Measurements from ENCODE around the gene PCSK2. TPM values are rescaled to one million over a fixed set of nuclear protein-coding genes. Genes with fewer than 3 reads are reported as not detected.

The PCSK2 gene
- total RNA-seq, 4 donors from 2014 or later: 0.64 to 4.1 (median 1.4) TPM; not detected in 1

DNA sequence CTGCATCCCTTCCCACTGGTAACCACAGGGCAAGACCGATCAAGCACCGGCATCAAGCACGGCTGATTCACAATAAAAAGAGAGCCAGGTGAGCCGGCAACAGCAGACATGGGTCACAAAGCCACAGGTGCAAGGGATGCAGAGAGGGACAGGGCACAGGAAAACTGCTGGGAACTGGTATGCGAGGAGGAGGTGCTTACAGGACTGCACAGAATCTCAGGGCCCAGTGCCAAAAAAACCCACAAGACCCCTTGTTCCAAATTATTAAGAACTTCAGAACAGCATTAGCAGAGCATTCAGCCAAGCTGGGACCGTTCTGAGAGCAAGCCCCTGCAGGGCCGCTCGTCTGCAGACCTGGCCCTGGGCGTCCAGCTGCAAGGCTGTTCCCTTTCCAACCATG lies 269.0 kb downstream of the PCSK2 start:
- intact Hi-C loops (cut with DNase I; ENCODE audit: low total_unique reads): no loop called here
- Histone ChIP-seq H3K27me3 (no peaks in the 10 kb centered on the region), H3K4me3 (no peak overlapping the region), H3K36me3 (no peaks in the 10 kb centered on the region), H3K9me3 (no peaks in the 10 kb centered on the region), H3K27ac (no peak overlapping the region), H3K4me1 (peaks cover 0 to 6% (median 0%) of the 10 kb centered on the region in 4 donors)
- in situ Hi-C loops (cut with MboI; ENCODE audit: low pct_ligation_motif_present in 1 of 4, low pct_unique_long_range_greater_than_20kb in 1 of 4, low sequenced_read_pairs in 3 of 4): no loop called here
- no peak for DNase-seq
- WGBS, 2 donors (ENCODE audit: low coverage in 1 of 2): 91% methylated on average over 9 of the region's 9 CpGs; no CpG with 5 or more reads in 1 of the 2 donors
- no peak for TF ChIP-seq EP300 (IDR thresholded peaks at IDR 0.05; ENCODE audit: low read depth)

DNA sequence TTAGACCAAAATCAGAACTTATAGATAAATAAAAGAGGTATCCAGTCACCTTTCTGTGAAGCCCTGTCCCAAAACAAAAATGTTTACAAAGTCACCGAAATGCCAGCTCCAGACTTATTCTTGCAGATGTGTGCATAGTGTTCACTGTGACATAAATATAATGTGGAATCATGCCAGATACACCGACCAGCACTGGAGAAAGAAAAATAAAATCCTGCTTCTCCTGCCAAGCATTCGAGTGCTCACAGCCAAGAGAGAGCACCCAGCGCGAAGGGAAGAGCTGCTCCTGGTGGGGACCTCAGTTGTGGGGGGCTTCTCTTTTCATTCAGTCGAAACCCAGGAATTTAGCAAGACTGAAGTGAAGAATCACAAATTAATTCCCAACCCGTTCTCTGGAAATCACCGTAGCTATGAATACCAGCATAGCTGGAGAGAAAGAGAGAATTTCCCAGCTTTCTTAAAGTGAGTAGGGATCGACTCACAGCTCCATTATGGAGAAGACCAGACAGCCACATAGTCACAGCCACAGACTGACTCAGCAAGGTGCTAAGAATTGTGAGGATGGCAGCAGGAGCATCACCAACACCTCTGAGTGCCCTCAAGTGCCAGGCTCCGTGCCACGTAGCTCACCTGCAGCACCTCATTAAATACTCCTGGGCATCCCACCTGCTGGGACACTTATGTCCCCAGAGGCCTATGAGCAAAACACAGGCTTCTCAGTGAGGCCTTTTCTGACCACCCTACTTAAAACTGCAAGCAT lies 271.2 kb downstream of the PCSK2 start:
- DNase-seq: no peak
- intact Hi-C loops (cut with DNase I; ENCODE audit: low total_unique reads): no loop called here
- Histone ChIP-seq H3K36me3 (no peaks in the 10 kb centered on the region), H3K9me3 (no peaks in the 10 kb centered on the region), H3K4me1 (peaks cover 0 to 6% (median 0%) of the 10 kb centered on the region in 4 donors), H3K27ac (no peak overlapping the region), H3K27me3 (no peaks in the 10 kb centered on the region), H3K4me3 (no peak overlapping the region)
- TF ChIP-seq, protein P1, sequence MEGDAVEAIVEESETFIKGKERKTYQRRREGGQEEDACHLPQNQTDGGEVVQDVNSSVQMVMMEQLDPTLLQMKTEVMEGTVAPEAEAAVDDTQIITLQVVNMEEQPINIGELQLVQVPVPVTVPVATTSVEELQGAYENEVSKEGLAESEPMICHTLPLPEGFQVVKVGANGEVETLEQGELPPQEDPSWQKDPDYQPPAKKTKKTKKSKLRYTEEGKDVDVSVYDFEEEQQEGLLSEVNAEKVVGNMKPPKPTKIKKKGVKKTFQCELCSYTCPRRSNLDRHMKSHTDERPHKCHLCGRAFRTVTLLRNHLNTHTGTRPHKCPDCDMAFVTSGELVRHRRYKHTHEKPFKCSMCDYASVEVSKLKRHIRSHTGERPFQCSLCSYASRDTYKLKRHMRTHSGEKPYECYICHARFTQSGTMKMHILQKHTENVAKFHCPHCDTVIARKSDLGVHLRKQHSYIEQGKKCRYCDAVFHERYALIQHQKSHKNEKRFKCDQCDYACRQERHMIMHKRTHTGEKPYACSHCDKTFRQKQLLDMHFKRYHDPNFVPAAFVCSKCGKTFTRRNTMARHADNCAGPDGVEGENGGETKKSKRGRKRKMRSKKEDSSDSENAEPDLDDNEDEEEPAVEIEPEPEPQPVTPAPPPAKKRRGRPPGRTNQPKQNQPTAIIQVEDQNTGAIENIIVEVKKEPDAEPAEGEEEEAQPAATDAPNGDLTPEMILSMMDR (IDR thresholded peaks at IDR 0.05): no peak
- TF ChIP-seq POLR2AphosphoS5 (IDR thresholded peaks at IDR 0.05) (no peak), POLR2A (IDR thresholded peaks at IDR 0.05) (no peak)
- in situ Hi-C loops (cut with MboI; ENCODE audit: low pct_ligation_motif_present in 1 of 4, low pct_unique_long_range_greater_than_20kb in 1 of 4, low sequenced_read_pairs in 3 of 4): no loop called here
- WGBS, 2 donors (ENCODE audit: low coverage in 1 of 2): 47 to 57% methylated on average over 4 to 11 of the region's 11 CpGs

DNA sequence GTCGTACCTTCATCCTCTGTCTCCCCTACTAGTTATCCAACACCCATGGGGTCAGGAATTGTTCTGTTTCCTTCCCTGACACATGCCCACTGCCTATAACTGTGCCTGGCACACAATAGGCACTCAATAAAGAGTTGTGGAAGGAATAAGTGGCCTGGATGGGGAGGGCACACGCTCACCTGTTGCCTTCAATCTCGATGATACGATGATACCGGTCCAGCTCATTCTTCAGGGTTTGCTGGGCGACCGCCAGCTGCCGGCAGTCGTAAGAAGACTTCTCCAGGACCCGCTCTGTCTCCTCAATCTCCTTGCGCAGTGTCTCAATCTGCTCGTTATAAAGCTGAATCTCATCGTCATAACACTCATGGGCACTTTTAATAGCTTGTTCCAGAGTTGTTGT lies 271.8 kb downstream of the PCSK2 start:
- Histone ChIP-seq H3K27ac (no peak overlapping the region), H3K36me3 (no peaks in the 10 kb centered on the region), H3K4me3 (no peak overlapping the region), H3K4me1 (peaks cover 0 to 6% (median 0%) of the 10 kb centered on the region in 4 donors), H3K27me3 (no peaks in the 10 kb centered on the region), H3K9me3 (no peaks in the 10 kb centered on the region)
- no peak for TF ChIP-seq POLR2AphosphoS5 (IDR thresholded peaks at IDR 0.05)
- TF ChIP-seq, protein P1 (IDR thresholded peaks at IDR 0.05): no peak
- TF ChIP-seq POLR2A (IDR thresholded peaks at IDR 0.05): no peak
- no peak for TF ChIP-seq EP300 (IDR thresholded peaks at IDR 0.05; ENCODE audit: low read depth)
- 90 to 93% methylated on average over 2 to 13 of the region's 13 CpGs for WGBS, 2 donors (ENCODE audit: low coverage in 1 of 2)
- intact Hi-C loops (cut with DNase I; ENCODE audit: low total_unique reads): no loop called here
- DNase-seq: no peak
- in situ Hi-C loops (cut with MboI; ENCODE audit: low pct_ligation_motif_present in 1 of 4, low pct_unique_long_range_greater_than_20kb in 1 of 4, low sequenced_read_pairs in 3 of 4): no loop called here

DNA sequence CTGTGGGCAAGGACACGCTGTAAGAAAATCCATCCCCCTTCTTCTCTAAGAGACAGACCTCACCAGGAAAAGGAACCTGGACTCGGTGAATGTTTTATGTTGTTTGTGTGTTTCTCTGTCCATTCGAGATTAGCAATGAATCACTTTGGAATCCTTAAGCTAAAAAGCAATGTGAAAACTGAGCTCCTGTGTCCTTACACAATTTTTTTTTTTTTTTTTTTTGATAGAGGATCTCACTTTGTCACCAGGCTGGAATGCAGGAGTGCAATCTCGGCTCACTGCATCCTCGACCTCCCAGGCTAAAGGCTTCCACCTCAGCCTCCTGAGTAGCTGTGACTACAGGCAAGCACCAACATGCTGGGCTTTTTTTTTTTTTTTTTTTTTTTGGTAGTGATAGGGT lies 272.2 kb downstream of the PCSK2 start:
- no peak for TF ChIP-seq POLR2AphosphoS5 (IDR thresholded peaks at IDR 0.05)
- TF ChIP-seq, protein P1 (IDR thresholded peaks at IDR 0.05): no peak
- no peak for TF ChIP-seq POLR2A (IDR thresholded peaks at IDR 0.05)
- TF ChIP-seq EP300 (IDR thresholded peaks at IDR 0.05; ENCODE audit: low read depth): no peak
- 67 to 87% methylated on average over 4 to 5 of the region's 5 CpGs for WGBS, 2 donors (ENCODE audit: low coverage in 1 of 2)
- intact Hi-C loops (cut with DNase I; ENCODE audit: low total_unique reads): no loop called here
- no peak overlapping the region for H3K4me3 ChIP-seq
- H3K4me1 ChIP-seq: peaks cover 0 to 6% (median 0%) of the 10 kb centered on the region in 4 donors
- in situ Hi-C loops (cut with MboI; ENCODE audit: low pct_ligation_motif_present in 1 of 4, low pct_unique_long_range_greater_than_20kb in 1 of 4, low sequenced_read_pairs in 3 of 4): no loop called here
- H3K27ac ChIP-seq: no peak overlapping the region
- no peaks in the 10 kb centered on the region for H3K9me3 ChIP-seq
- H3K36me3 ChIP-seq: no peaks in the 10 kb centered on the region
- DNase-seq: no peak
- H3K27me3 ChIP-seq: no peaks in the 10 kb centered on the region

Measured in transverse colon (tissue), 4 donors.